ENCODE data around the gene ADAM22. TPM values are rescaled to one million over a fixed set of nuclear protein-coding genes. Genes with fewer than 3 reads are reported as not detected.

ADAM22 gene
- total and polyA plus RNA-seq, 10 of the 15 experiments (the other 5 are each of a cell fraction or from before 2014, with no cell fraction given), result 1.4 to 24.5 (median 7.6) TPM

DNA sequence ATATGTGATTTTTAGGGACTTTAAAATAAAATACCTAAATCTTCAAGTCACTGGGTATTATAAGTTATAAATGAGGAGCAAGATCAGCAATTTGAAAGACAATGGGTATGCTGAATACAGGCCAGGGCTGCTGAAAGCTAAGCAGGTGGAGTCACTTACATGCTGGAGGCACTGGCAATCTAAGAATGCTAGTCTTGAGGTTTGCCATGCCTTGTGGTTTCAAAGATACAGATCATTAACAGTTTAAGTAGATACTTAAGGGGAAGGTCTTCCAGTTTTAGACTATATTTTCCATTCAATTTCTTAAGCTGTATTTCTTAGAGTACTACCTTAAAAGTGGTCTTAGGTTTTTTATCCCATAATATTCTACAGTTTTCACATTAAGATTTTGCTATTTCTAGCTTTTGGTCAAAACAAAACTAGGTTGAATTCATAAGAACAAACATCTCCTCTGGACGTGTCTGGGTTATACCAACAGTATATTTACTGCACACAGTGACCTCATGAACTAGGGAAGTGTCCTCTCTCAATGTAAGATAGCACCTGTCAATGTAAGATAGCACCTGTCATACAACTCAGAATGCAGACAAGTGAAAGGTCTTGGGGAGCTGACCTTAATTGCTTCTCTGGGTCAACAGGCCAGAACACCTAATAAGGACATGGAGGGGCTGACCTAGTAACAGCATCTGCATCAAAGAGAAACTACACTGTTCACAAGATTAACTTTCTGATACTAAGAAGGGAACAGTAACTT, 283.8 kb downstream of the ADAM22 start (continued):
- peak; percentile 41 for TF ChIP-seq IKZF1 (conservative IDR thresholded peaks at IDR 0.05)
- TF ChIP-seq RB1 (IDR thresholded peaks at IDR 0.05; ENCODE audit: borderline replicate concordance), result 0 out of 2 replicates have a peak, but pooled peaks have one; percentile 35
- TF ChIP-seq ETV6 (conservative IDR thresholded peaks at IDR 0.05 in 1 of 2, IDR thresholded peaks at IDR 0.05 in 1 of 2; ENCODE audit: borderline replicate concordance in 1 of 2, low read depth in 1 of 2), result peak in 1 of 2 experiments; percentile 64; a peak in 1 of 4 replicates
- TF ChIP-seq ZNF622 (IDR thresholded peaks at IDR 0.05), result no peak
- no peak for TF ChIP-seq CBFB (IDR thresholded peaks at IDR 0.05; ENCODE audit: low read depth)
- TF ChIP-seq KDM1A (IDR thresholded peaks at IDR 0.05; ENCODE audit: borderline replicate concordance), result no peak
- no peak for TF ChIP-seq JUND (IDR thresholded peaks at IDR 0.05; ENCODE audit: low read depth, low read length)
- TF ChIP-seq HCFC1 (IDR thresholded peaks at IDR 0.05; ENCODE audit: low read length), result no peak
- peak; percentile 48; the same call in 1 of the 2 replicates for TF ChIP-seq MTA3 (IDR thresholded peaks at IDR 0.05; ENCODE audit: borderline replicate concordance, low read length)
- no peak for TF ChIP-seq CBX3 (IDR thresholded peaks at IDR 0.05; ENCODE audit: borderline replicate concordance, low read depth)

DNA sequence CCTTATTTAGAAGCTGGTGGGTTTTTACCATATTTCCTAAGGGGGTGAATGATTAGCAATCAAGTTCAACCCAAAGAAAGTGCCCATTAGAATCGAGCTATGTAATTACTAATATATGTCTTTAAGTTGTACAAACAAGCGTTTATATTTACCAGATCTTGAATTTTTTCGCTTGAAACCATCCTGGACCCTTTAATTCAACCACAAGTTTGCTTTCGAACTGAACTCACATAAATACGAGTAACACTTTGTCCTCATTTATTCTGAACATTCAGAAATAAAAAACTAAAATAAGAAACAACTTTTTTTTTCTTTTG, 284.3 kb downstream of the ADAM22 start:
- FAIRE-seq (no peak), DNase-seq (ENCODE audit: low read depth, low spot score) (no peak), ATAC-seq (no peak)
- peak overlapping the region; percentile 74 for H3K27ac ChIP-seq (ENCODE audit: control insufficient read depth, insufficient read depth)
- peak overlapping the region; percentile 80 for H3K4me3 ChIP-seq
- H3K27me3 ChIP-seq (replicated peaks in 1 of 2; ENCODE audit: control insufficient read depth in 2 of 2, insufficient read depth in 2 of 2, low read length in 1 of 2), result no peaks in the 10 kb centered on the region
- H3K4me1 ChIP-seq (ENCODE audit: control insufficient read depth, insufficient read depth, low read length), result no peaks in the 10 kb centered on the region
- H3K4me2 ChIP-seq (ENCODE audit: control insufficient read depth, insufficient read depth), result peak overlapping the region; percentile 53
- no peaks in the 10 kb centered on the region for H4K20me1 ChIP-seq (ENCODE audit: control insufficient read depth, insufficient read depth)
- peaks cover 39% of the 10 kb centered on the region for H3K79me2 ChIP-seq (ENCODE audit: control insufficient read depth, insufficient read depth, low read length)
- no peak overlapping the region for H2AFZ ChIP-seq (ENCODE audit: control insufficient read depth, low read depth, low read length)
- in situ Hi-C loops (cut with MboI), result no loop called here
- ChIA-PET SMC1A (ENCODE audit: uncharacterized antibody, unreplicated experiment) (interaction anchor here (0.6 to 8.4 kb wide), 15 partner anchors 12 to 429 kb away, joined by 3 to 78 read pairs (median 3); no protein-coding TSS in a partner anchor), CTCF (interaction anchor here (0.8 to 3.6 kb wide), 10 partner anchors 10 to 410 kb away, joined by 3 to 15 read pairs (median 6); no protein-coding TSS in a partner anchor), POLR2A (interaction anchor here (0.5 to 3.4 kb wide), 9 partner anchors 9 to 619 kb away, joined by 3 to 19 read pairs (median 4); no protein-coding TSS in a partner anchor), RAD21 (ENCODE audit: unreplicated experiment) (interaction anchor here (0.7 to 6.9 kb wide), 12 partner anchors 10 to 336 kb away, joined by 3 to 52 read pairs (median 4); partner anchors contain the start of gene ADAM22)
- H3K9me3 ChIP-seq (replicated peaks; ENCODE audit: control insufficient read depth, insufficient read depth, low read length), result no peaks in the 10 kb centered on the region
- 0% methylated on average over 5 of the region's 5 CpGs for WGBS (ENCODE audit: insufficient coverage, insufficient replicate concordance, low lambda C conversion rate, missing lambda C conversion rate)
- H3K36me3 ChIP-seq (ENCODE audit: control insufficient read depth in 2 of 2, insufficient read depth in 2 of 2, low read length in 1 of 2), result peaks cover 6 to 21% of the 10 kb centered on the region in 2 experiments
- peak overlapping the region; percentile 94 for H3K9ac ChIP-seq (ENCODE audit: control insufficient read depth, insufficient read depth, low read length)
- no TSS peak for BruUV-seq (replicated peaks)
- intact Hi-C loops (cut with micrococcal nuclease; ENCODE audit: unreplicated experiment), result loop anchor here (1.0 to 10.0 kb wide), 5 partner anchors 16 to 1064 kb away; partner anchors contain the start of genes DBF4, DMTF1, SLC25A40 and TMEM243
- TF ChIP-seq CREB1 (IDR thresholded peaks at IDR 0.05; ENCODE audit: low read depth) (no peak), GABPA (IDR thresholded peaks at IDR 0.05; ENCODE audit: low read depth) (no peak), IKZF2 (IDR thresholded peaks at IDR 0.05) (no peak), SREBF1 (IDR thresholded peaks at IDR 0.05; ENCODE audit: low read length) (no peak), EP300 (IDR thresholded peaks at IDR 0.05; ENCODE audit: borderline replicate concordance in 1 of 2, control insufficient read depth in 1 of 2, low read depth in 2 of 2, low read length in 2 of 2) (peak in 1 of 2 experiments; percentile 79; a peak in 1 of 4 replicates), FOXM1 (IDR thresholded peaks at IDR 0.05; ENCODE audit: low read depth, low read length) (no peak), CBFB (IDR thresholded peaks at IDR 0.05; ENCODE audit: low read depth) (no peak), SIN3A (IDR thresholded peaks at IDR 0.05; ENCODE audit: low read depth, low read length) (0 out of 2 replicates have a peak, but pooled peaks have one; percentile 64)
- TF ChIP-seq, protein P1, sequence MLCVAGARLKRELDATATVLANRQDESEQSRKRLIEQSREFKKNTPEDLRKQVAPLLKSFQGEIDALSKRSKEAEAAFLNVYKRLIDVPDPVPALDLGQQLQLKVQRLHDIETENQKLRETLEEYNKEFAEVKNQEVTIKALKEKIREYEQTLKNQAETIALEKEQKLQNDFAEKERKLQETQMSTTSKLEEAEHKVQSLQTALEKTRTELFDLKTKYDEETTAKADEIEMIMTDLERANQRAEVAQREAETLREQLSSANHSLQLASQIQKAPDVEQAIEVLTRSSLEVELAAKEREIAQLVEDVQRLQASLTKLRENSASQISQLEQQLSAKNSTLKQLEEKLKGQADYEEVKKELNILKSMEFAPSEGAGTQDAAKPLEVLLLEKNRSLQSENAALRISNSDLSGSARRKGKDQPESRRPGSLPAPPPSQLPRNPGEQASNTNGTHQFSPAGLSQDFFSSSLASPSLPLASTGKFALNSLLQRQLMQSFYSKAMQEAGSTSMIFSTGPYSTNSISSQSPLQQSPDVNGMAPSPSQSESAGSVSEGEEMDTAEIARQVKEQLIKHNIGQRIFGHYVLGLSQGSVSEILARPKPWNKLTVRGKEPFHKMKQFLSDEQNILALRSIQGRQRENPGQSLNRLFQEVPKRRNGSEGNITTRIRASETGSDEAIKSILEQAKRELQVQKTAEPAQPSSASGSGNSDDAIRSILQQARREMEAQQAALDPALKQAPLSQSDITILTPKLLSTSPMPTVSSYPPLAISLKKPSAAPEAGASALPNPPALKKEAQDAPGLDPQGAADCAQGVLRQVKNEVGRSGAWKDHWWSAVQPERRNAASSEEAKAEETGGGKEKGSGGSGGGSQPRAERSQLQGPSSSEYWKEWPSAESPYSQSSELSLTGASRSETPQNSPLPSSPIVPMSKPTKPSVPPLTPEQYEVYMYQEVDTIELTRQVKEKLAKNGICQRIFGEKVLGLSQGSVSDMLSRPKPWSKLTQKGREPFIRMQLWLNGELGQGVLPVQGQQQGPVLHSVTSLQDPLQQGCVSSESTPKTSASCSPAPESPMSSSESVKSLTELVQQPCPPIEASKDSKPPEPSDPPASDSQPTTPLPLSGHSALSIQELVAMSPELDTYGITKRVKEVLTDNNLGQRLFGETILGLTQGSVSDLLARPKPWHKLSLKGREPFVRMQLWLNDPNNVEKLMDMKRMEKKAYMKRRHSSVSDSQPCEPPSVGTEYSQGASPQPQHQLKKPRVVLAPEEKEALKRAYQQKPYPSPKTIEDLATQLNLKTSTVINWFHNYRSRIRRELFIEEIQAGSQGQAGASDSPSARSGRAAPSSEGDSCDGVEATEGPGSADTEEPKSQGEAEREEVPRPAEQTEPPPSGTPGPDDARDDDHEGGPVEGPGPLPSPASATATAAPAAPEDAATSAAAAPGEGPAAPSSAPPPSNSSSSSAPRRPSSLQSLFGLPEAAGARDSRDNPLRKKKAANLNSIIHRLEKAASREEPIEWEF (IDR thresholded peaks at IDR 0.05; ENCODE audit: insufficient replicate concordance, low read depth, low read length), result peak; percentile 67

All from GM12878 (cell line).